GM18861 (cell line): ENCODE results near the gene PHC3.
"Not testable (repeated sequence)": the region's sequence is repeated elsewhere in the genome, so short reads cannot be mapped to it uniquely, and the experiment has no call there.

Experiments used
- ATAC-seq: cut with Tn5 transposase; IDR thresholded peaks from one replicate; pipeline ENCODE4 v1.9.1; 2021; ENCODE audit not compliant: unreplicated experiment

The PHC3 gene, protein sequence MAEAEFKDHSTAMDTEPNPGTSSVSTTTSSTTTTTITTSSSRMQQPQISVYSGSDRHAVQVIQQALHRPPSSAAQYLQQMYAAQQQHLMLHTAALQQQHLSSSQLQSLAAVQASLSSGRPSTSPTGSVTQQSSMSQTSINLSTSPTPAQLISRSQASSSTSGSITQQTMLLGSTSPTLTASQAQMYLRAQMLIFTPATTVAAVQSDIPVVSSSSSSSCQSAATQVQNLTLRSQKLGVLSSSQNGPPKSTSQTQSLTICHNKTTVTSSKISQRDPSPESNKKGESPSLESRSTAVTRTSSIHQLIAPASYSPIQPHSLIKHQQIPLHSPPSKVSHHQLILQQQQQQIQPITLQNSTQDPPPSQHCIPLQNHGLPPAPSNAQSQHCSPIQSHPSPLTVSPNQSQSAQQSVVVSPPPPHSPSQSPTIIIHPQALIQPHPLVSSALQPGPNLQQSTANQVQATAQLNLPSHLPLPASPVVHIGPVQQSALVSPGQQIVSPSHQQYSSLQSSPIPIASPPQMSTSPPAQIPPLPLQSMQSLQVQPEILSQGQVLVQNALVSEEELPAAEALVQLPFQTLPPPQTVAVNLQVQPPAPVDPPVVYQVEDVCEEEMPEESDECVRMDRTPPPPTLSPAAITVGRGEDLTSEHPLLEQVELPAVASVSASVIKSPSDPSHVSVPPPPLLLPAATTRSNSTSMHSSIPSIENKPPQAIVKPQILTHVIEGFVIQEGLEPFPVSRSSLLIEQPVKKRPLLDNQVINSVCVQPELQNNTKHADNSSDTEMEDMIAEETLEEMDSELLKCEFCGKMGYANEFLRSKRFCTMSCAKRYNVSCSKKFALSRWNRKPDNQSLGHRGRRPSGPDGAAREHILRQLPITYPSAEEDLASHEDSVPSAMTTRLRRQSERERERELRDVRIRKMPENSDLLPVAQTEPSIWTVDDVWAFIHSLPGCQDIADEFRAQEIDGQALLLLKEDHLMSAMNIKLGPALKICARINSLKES

DNA sequence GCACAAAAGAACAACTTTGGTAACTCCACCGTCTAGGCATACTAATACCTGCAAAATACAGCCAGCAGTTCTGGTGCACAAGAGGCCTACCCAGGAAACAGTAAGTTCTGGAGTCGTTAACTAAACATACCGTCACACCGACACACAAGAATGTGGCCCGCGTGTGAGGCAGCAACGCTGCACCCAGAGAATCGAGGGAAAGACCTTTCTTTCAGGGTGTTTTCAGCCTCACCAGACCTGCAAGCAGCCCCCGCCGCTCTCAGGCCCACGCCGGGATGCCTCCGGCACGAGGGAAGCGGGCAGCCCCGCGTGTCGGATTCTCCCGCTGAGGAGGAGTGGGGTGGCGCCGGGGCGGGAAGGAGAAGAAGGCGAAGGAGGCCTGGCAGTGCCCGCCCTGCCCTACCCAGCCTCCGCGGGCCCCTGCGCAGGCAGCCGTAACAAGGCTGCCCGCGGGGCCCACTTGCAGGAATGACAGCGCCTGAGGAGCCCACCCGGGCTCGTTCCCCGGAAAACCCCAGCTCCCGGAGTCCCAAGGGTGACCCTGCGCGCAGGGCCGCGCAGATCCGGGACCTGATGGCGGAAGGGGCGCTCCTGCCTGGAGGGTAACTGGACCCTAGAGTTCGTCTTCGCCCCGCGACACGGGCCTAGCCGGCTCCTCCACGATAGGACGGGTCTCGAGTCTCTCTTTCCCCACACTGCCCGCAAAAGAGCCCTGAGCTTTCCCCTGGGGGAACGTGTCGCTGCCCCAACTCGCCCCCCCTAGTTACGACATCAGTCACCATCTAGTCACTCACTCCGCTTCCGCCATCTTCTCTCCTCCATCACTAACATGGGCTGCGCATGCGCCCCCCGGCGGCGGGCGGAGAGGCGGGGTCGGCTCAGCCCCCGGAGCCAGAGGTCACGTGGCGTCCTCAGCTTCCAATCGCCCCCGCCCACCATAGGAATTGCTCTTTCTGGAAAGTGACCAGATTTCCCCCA lies at the start of gene PHC3:
Gene PHC3, minus strand, starts transcription at position 826 of the 978 bp plus-strand sequence. Its CDS starts 18 bp downstream, at position 808.
- peak; percentile 75 for ATAC-seq

DNA sequence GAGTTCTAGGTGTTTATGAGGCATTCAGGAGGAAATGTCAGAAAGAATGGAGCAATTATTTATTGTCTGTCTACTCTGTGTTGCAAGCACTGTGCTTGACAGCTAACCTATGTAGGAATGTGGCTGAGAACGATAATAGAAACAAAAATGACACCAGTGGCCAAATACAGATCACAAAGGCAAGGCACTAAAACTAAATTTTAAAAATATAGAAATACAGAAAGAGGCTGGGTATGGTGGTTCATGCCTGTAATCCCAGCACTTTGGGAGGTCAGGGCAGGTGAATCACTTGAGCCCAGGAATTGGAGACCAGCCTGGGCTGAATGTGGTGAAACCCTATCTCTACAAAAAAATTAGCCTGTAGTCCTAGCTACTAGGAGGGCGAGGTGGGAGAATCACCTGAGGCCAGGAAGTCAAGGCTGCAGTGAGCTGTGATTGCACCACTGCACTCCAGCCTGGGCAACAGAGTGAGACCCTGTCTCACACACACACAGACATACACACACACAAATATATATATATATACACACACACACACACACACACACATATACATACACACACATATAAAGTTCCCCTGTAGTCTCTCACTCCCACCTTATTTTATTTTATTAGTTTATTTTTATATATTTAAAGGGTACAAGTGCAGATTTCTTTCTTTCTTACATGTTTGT lies 46.7 kb upstream of the PHC3 start:
- no peak for ATAC-seq

DNA sequence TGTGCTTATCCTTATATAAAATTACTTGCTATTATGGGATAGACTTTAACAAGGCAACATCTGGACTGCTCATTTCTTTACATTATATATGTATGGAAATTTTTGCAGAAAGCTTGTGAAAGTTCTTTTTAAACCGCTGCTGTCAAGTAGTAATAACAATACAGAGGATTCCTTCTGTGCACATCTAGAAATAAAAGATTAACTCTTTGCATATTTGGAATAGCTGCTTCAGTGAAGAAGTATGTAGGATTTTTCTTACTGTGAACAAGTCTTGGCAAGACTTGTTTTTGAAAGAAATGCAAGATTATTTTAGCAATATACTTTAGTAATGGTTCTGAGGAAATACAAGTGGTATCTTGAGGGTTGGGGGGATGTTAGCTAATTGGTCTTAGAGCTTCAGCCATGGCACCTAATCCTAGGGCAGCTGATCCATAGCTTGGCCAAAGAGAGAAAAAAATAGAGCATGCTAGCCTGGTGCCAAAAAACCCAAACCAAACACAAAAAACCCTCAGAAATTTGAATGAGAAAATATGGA lies 45.0 kb upstream of the PHC3 start:
- ATAC-seq, result no peak

DNA sequence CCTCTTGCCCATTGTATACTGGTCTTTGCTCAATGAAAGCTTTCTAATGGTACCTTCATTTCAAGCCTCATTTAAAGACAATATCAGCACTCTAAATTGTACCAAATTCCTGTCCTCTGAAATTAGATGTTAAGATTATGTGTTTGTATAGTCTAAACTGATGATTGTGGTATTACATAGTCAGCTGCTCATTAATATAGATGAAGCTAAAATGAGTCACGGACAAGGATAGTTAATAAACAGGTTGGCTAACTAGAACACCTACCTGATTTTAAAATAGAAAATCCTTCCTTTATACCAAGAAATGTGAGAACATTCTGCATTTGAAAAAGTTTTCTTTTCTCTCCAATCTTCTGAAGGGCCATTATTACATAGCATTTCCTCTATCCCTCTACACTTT lies 43.6 kb upstream of the PHC3 start:
- ATAC-seq, result no peak

DNA sequence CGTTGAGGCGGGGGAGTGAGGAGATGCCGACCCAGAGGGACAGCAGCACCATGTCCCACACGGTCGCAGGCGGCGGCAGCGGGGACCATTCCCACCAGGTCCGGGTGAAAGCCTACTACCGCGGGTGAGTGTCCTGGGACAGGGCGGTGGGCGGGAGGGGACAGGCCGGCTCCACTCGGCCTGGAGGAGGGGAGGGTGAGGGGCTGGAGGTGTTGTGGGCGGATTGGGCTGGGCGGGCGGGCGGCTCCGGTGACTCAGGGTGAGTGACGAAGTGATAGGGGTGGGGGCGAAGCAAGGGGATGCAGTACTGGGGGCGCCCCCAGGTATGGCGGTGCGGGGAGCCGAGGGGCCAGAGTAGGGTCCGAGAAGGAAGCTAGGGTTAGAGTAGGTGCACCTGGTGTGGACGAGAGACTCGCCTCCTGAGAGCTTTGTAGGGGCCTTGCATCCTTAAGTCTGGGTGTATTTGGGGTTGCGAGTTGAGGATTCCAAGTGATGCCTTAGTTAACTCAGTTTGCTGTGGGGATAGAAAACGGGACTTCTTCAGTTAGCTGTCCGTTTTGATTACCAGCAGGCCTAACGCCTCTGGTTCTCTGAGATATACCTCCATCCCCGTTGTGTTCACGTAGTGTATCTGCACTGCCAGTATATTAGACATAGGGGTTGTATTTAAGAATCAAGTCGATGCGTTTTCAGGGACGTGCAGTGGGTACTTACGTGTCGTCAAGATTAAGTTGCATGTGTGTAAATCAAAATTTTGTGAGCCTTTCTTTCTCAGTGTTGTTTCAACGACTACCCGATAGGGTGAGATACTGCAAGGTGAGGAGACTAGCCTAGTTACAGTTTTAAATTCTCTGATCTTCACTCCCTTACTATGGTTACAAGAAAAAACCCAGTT lies 41.4 kb upstream of the PHC3 start:
- peak; percentile 31 for ATAC-seq

DNA sequence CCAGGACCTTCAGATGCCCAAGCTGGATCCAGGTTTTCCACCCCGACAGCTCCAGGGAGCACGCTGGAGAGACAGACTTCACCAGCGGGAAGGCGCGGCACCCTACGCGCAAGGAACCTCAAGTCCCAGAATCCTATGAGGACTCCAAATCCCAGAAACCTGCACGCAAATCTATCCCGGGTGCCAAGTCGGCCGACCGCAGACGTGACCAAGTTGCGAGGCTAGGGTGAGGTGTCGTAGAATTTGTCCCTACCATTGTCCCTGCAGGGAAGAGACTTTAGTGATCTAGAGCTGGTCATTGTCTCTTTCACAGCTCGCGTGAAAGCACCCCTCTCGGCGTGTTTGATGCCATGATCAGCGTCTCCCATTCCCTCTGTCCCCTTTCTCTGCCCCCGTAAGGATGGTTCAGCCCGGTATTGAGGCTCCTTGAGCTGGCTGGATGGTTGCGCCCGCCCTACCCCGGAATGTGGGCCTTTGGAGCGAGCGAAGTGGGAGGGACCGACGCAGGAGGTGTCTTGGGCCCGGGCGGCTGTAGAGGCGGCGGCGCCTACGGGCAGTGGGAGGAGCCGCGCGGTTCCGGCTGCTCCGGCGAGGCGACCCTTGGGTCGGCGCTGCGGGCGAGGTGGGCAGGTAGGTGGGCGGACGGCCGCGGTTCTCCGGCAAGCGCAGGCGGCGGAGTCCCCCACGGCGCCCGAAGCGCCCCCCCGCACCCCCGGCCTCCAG lies 40.6 kb upstream of the PHC3 start, which contains the start of gene PRKCI:
Gene PRKCI, plus strand, starts transcription at position 501 of the 723 bp plus-strand sequence. CDS start 246 bp downstream, outside the sequence.
- peak; percentile 94 for ATAC-seq

DNA sequence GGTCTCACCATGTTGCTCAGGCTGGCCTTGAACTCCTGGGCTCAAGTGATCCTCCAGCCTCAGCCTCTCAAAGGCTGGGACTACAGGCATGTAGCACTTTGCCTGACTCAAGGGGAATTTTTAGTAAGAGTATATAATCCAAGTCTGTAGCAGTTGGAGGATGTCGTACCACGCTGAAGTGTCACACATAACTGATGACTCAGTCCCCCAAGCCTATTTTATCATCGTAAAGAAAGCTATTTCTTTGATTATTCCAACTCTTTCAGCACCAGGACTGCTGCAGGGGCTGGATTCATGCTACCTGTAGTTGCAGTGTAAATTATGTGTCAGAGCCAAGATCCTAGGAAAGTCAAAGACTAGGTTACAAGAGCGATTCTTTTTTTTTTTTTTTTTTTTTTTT lies 39.3 kb upstream of the PHC3 start:
- no peak for ATAC-seq

DNA sequence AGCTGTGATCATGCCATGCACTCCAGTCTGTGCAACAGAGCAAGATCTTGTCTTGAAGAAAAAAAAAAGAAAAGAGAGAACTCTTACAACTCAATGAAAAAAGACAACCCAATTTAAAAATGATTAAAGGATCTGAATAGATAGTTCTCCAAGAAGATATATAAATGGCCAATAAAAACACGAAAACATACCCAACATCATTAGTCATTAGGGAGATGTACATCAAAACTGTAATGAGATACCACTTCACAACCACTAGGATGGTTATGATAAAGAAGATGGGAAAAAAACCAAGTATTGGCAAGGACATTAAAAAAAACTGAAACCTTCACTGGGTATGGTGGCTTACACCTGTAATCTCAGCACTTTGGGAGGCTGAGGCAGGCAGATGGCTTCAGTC lies 38.3 kb upstream of the PHC3 start:
- ATAC-seq, result no peak

DNA sequence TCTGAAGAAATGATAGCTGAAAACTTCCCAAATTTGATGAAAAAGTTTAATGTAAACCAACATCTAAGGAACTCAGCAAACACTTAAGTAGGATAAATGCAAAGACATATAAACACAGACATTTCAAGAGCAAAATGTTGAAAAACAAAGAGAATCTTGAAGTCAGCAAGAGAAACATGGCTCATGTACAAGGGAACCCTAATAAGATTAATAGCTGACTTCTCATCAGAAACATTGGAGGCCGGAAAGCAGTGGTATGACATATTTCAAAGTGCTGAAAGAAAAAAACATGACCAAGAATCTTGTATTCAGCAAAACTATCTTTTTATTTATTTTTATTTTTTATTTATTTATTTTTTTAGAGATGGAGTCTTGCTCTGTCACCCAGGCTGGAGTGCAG lies 30.1 kb upstream of the PHC3 start:
- ATAC-seq, result no peak

DNA sequence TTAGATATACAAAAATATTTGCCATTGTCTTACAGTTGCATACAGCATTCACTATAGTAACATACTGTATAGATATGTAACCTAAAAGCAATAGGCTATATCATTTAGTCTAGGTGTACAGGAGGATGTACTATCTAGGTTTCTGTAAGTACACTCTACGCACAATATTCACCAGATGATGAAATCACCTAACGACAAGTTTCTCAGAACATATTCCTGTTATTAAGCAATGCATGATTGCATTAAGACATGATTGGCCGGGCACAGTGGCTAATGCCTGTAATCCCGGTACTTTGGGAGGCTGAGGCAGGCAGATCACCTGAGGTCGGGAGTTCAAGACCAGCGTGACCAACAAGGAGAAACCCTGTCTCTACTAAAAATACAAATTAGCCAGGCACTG lies 26.2 kb upstream of the PHC3 start:
- ATAC-seq, result no peak

DNA sequence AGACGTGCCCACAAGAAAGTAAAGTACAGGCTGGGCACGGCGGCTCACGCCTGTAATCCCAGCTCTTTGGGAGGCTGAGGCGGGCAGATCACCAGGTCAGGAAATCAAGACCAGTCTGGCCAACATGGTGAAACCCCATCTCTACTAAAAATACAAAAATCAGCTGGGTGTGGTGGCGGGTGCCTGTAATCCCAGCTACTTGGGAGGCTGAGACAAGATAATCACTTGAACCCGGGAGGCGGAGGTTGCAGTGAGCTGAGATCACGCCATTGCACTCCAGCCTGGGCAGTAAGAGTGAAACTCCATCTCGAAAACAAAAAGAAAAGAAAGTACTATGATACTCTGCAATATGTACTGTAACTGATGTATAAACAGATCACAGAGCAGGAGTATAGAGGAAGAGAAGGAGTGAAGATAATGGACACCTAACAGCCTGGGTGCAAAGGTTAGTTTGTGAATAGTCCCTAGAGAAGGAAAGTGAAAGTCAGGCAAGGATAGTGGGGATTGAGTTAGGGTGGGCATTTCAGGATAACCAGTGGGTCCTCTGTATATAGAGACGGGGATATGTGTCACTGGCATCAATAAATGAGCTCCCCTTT lies 24.7 kb upstream of the PHC3 start:
- not testable (repeated sequence) for ATAC-seq

DNA sequence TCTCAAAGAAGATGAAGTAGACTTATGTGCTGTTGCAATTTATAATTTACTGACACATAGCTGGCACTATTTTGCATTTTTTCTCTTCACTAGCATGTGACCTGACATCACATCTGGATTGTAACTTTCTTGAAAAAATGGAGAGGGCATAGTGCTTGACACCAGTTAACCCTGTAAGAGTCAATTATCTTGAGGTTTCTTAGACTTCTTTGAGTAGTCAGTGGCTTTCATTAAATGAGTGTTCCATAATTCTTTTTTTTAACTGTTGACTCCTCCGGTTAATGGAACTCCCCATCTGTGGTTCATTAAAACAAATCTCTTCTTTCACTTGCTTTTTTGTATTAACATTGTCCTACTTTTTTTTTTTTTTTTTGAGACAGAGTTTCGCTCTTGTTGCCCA lies 23.8 kb upstream of the PHC3 start:
- ATAC-seq, result no peak

DNA sequence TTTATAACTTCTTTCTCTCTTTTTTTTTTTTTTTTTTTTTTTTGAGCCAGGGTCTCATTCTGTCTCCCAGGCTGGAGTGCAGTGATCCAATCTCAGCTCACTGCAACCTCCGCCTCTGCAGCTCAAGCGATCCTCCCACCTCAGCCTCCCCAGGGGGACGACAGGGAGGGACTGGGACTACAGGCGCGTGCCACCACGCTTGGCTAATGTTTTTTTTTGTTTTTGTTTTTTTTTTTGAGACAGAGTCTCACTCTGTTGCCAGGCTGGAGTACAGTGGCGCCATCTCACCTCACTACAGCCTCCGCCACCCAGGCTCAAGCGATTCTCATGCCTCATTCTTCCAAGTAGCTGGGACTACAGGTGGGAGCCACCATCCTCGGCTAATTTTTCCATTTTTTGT lies 23.0 kb upstream of the PHC3 start:
- no peak for ATAC-seq

DNA sequence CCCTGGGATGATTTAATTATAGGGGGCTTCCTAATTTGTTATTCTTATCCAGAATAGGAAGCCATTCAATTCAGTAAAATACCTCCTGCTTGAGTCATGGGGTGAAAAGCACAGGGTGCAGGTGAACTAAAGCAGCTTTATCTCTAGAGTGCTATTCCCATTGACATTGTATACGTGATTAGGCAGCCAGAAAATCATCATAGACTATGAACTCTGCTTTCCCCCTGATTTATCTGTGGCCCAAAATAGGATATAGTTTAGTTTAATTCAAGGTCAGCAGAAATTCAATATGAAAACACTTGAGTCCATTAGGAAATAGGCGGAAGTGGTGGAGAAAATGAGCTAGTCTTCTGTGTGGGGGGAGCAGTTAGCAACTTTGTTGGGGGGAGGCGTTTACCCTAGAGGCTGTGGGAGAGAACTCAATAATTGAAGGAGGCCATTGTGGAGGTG lies 22.5 kb upstream of the PHC3 start:
- no peak for ATAC-seq

DNA sequence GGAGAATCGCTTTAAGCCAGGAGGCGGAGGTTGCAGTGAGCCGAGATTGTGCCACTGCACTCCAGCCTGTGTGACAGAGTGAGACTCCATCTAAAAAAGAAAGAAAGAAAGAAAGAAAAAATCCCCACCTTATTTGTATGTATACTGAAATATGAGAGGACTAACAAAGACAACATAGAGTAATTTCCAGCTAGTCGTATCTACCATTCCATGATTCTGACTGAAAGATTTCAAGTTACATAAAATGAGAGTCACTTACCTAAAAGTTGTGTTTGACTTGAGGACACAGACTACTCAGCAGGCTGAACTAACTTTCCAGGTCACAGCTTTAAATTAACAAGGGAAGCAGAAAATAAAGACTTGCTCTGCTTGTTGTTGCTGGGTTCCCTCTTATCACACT lies 21.9 kb upstream of the PHC3 start:
- no peak for ATAC-seq

DNA sequence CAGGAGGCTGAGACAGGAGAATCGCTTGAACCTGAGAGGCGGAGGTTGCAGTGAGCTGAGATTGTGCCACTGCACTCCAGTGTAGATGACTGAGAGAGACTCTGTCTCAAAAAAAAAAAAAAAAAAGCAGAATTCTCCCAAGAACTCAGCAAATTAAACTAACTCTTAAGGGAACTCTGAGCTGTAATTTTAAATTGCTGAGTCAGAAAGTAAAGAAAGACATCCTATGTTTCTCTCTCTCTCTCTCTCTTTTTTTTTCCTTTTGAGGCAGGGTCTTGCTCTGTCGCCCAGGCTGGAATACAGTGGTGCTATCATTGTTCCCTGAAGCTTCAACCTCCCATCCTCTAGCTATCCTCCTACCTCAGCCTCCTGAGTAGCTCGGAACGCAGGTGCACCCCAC lies 20.0 kb upstream of the PHC3 start:
- ATAC-seq, result no peak

DNA sequence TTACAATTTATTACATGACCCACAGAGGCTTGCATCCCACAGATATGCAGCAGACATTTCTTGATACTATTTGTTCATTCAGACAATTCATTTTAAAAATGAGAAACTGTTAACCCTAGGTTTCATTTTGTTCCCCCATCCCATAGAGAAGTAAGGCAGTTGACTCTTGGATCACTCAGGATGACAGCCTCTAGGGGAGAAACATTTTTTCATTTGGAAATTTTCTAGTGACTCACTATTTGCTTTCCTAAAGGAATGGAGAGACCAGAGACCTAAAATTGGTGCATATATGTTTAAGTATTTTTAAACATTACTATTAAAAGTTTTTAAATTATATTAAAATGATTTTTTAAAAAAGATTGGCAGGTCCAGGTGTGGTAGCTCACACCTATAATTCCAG lies 19.5 kb upstream of the PHC3 start:
- ATAC-seq, result no peak

DNA sequence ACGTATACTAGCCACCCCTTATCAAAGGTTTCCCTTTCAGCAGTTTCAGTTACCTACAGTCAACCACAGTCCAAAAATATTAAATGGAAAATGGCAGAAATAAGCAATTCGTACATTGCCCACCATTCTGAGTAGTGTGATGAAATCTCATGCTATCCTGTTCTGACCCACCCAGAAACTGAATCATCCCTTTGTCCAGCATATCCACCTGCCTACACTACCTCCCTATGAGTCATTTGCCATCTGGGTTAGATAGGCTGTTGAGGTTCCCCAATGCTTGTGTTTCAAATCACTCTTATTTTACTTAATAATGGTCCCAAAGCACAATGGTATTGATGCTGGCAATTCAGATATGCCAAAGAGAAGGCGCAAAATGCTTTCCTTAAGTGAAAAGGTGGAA lies 15.3 kb upstream of the PHC3 start:
- no peak for ATAC-seq
